PC-3 (cell line): Measurements from ENCODE around the gene SNTG2. TPM values are rescaled to one million over a fixed set of nuclear protein-coding genes. Genes with fewer than 3 reads are reported as not detected.

ENCODE experiments used
- ATAC-seq: fragments of 200-7000 bp; cut with Tn5 transposase; 2 replicates; pipeline ENCODE4 v1.9.1; 2020; ENCODE audit warnings: mild to moderate bottlenecking, moderate library complexity
- BruUV-seq: library from RNA; stranded (reverse); fragments of 400-500 nt; replicated peaks from 2 replicates; lab custom pipeline; 2021; lab: Mats Ljungman, UMichigan
- CTCF ChIA-PET: fragments of 300-600 bp; sonication (Branson Sonifier 250); formaldehyde crosslinking; loops from one replicate; lab custom pipeline; 2022; ENCODE audit warnings: antibody characterized with exemption; lab: Charles Lee
- POLR2A ChIA-PET: fragments of 300-600 bp; sonication (Branson Sonifier 250); formaldehyde crosslinking; loops from one replicate; lab custom pipeline; 2022; ENCODE audit warnings: antibody characterized with exemption; ENCODE audit not compliant: unreplicated experiment; lab: Charles Lee
- DNase-seq: peaks from one replicate; pipeline ENCODE4 v3.0.0-alpha.2; 2015
- H2AFZ ChIP-seq: fragments of 300-600 bp; sonication (generic); 2 replicates; pipeline ENCODE4 v1.6.0; 2016; ENCODE audit warnings: antibody characterized with exemption, low read length
- H3F3A ChIP-seq: fragments of 300-600 bp; sonication (generic); one replicate; pipeline ENCODE4 v1.6.0; 2017; ENCODE audit warnings: antibody characterized with exemption, low read length, control low read depth, mild to moderate bottlenecking; ENCODE audit not compliant: unreplicated experiment
- H3K27ac ChIP-seq: fragments of 300-600 bp; sonication (generic); 2 replicates; pipeline ENCODE4 v1.5.1; 2016; ENCODE audit warnings: mild to moderate bottlenecking, low read length
- H3K27me3 ChIP-seq: fragments of 300-600 bp; sonication (generic); 2 replicates; pipeline ENCODE4 v1.6.1; 2016; ENCODE audit warnings: low read length, mixed read lengths
- H3K36me3 ChIP-seq: fragments of 300-600 bp; sonication (generic); 2 replicates; pipeline ENCODE4 v1.6.1; 2016; ENCODE audit warnings: low read depth, mixed run types, low read length, mixed read lengths
- H3K4me1 ChIP-seq: fragments of 300-600 bp; sonication (generic); 2 replicates; pipeline ENCODE4 v1.5.1; 2016; ENCODE audit warnings: low read length; ENCODE audit not compliant: insufficient read depth
- H3K4me2 ChIP-seq: fragments of 300-600 bp; sonication (generic); 2 replicates; pipeline ENCODE4 v1.6.0; 2016; ENCODE audit warnings: low read length
- H3K4me3 ChIP-seq: fragments of 300-600 bp; sonication (generic); 2 replicates; pipeline ENCODE4 v1.5.1; 2016; ENCODE audit warnings: mild to moderate bottlenecking, low read length, mixed read lengths
- H3K79me2 ChIP-seq: fragments of 300-600 bp; sonication (generic); 2 replicates; pipeline ENCODE4 v1.6.1; 2017; ENCODE audit warnings: low read length, mixed read lengths
- H3K9ac ChIP-seq: fragments of 300-600 bp; sonication (generic); 2 replicates; pipeline ENCODE4 v1.6.0; 2016; ENCODE audit warnings: mild to moderate bottlenecking, low read length
- H3K9me2 ChIP-seq: fragments of 300-600 bp; sonication (generic); replicated peaks from 2 replicates; pipeline ENCODE4 v1.6.1; 2016; ENCODE audit warnings: mixed run types, low read length, mixed read lengths
- H3K9me3 ChIP-seq: fragments of 300-600 bp; sonication (generic); 2 replicates; pipeline ENCODE4 v1.6.1; 2016; ENCODE audit warnings: low read length, mixed read lengths
- H4K20me1 ChIP-seq: fragments of 300-600 bp; sonication (generic); 2 replicates; pipeline ENCODE4 v1.6.1; 2016; ENCODE audit warnings: low read length, mixed read lengths
- CTCF ChIP-seq: fragments of 300-600 bp; sonication (generic); conservative IDR thresholded peaks from 2 replicates; pipeline ENCODE4 v1.5.1; 2017; ENCODE audit warnings: antibody characterized with exemption, low read depth, mild to moderate bottlenecking, low read length
- EZH2 ChIP-seq: fragments of 300-600 bp; sonication (generic); IDR thresholded peaks from one replicate; pipeline ENCODE4 v1.6.1; 2017; ENCODE audit warnings: antibody characterized with exemption, mild to moderate bottlenecking, low read length; ENCODE audit not compliant: unreplicated experiment
- EZH2phosphoT487 ChIP-seq: fragments of 300-600 bp; sonication (generic); IDR thresholded peaks from 2 replicates; pipeline ENCODE4 v1.6.1; 2018; ENCODE audit warnings: mild to moderate bottlenecking, antibody characterized with exemption, low read length, borderline replicate concordance
- intact Hi-C: fragments of 100-400 bp; cut with micrococcal nuclease; formaldehyde crosslinking; loops from 2 replicates; pipeline ENCODE4 v1.9.0; 2023
- total RNA-seq: library from RNA; depleted of rRNA; stranded (reverse); fragments of >200 nt; gene quantifications from 2 replicates; pipeline ENCODE4 v1.2.3, GENCODE V29; 2014

Gene SNTG2
- total RNA-seq, 1 experiment from 2014 or later: not detected

- H3K27ac ChIP-seq: no peak overlapping the region
- H3K9me3 ChIP-seq: no peaks in the 10 kb centered on the region
- intact Hi-C loops: no loop called here
- H3K9ac ChIP-seq: no peak overlapping the region
- peaks cover 18% of the 10 kb centered on the region for H3K27me3 ChIP-seq
- TF ChIP-seq CTCF (no peak), EZH2phosphoT487 (no peak), EZH2 (no peak)
- H3K9me2 ChIP-seq: no peaks in the 10 kb centered on the region
- no peak overlapping the region for H3K4me2 ChIP-seq
- no peak for ATAC-seq
- H3K4me1 ChIP-seq: no peaks in the 10 kb centered on the region
- DNase-seq: no peak
- BruUV-seq: no TSS peak
- no peaks in the 10 kb centered on the region for H3F3A ChIP-seq
- H2AFZ ChIP-seq: no peak overlapping the region
- POLR2A ChIA-PET: no interaction called here
- H3K36me3 ChIP-seq: no peaks in the 10 kb centered on the region
- no peaks in the 10 kb centered on the region for H3K79me2 ChIP-seq
- no peaks in the 10 kb centered on the region for H4K20me1 ChIP-seq
- no peak overlapping the region for H3K4me3 ChIP-seq
- CTCF ChIA-PET: no interaction called here
These were observed 65.9 kb downstream of the SNTG2 start for GRCh38 chr2:1016500-1016899.

- Histone ChIP-seq H3K27ac (no peak overlapping the region), H3K27me3 (peaks cover 19% of the 10 kb centered on the region), H3K9me3 (no peaks in the 10 kb centered on the region), H3K79me2 (no peaks in the 10 kb centered on the region), H2AFZ (no peak overlapping the region), H3F3A (no peaks in the 10 kb centered on the region), H3K36me3 (no peaks in the 10 kb centered on the region), H3K9me2 (no peaks in the 10 kb centered on the region), H3K9ac (no peak overlapping the region), H3K4me3 (no peak overlapping the region), H3K4me2 (no peak overlapping the region), H3K4me1 (no peaks in the 10 kb centered on the region), H4K20me1 (no peaks in the 10 kb centered on the region)
- BruUV-seq: no TSS peak
- no peak for TF ChIP-seq EZH2
- TF ChIP-seq CTCF: no peak
- TF ChIP-seq EZH2phosphoT487: no peak
- no peak for ATAC-seq
- CTCF ChIA-PET: no interaction called here
- DNase-seq: no peak
- intact Hi-C loops: no loop called here
- POLR2A ChIA-PET: no interaction called here
These were observed 67.2 kb downstream of the SNTG2 start for GRCh38 chr2:1017827-1018226.

GRCh38 chr2:1020206-1020605 lies 69.6 kb downstream of the SNTG2 start:
- intact Hi-C loops: no loop called here
- Histone ChIP-seq H4K20me1 (no peaks in the 10 kb centered on the region), H3K27me3 (peaks cover 19% of the 10 kb centered on the region), H3K4me1 (no peaks in the 10 kb centered on the region), H3K4me3 (no peak overlapping the region), H3K27ac (no peak overlapping the region), H3K4me2 (no peak overlapping the region), H2AFZ (no peak overlapping the region), H3K9me3 (no peaks in the 10 kb centered on the region), H3F3A (no peaks in the 10 kb centered on the region), H3K9me2 (no peaks in the 10 kb centered on the region), H3K79me2 (no peaks in the 10 kb centered on the region), H3K36me3 (no peaks in the 10 kb centered on the region), H3K9ac (no peak overlapping the region)
- BruUV-seq: no TSS peak
- POLR2A ChIA-PET: no interaction called here
- TF ChIP-seq CTCF: no peak
- TF ChIP-seq EZH2phosphoT487: no peak
- no peak for TF ChIP-seq EZH2
- ATAC-seq: no peak
- DNase-seq: no peak
- CTCF ChIA-PET: no interaction called here
